GM23338 (cell line): Measurements from ENCODE around the gene PPP1R12A. TPM values are rescaled to one million over a fixed set of nuclear protein-coding genes. Genes with fewer than 3 reads are reported as not detected.

Experiments used
- ATAC-seq: fragments of 200-7000 bp; cut with Tn5 transposase; 3 replicates; pipeline ENCODE4 v1.9.1; 2020
- DNase-seq: peaks from one replicate; pipeline ENCODE4 v3.0.0-alpha.2; 2015; ENCODE audit warnings: low spot score
- H2AFZ ChIP-seq: fragments of 200-600 bp; sonication (generic); 2 replicates; pipeline ENCODE4 v1.8.0; 2016; ENCODE audit warnings: antibody characterized with exemption, mild to moderate bottlenecking, moderate library complexity
- H3F3A ChIP-seq: fragments of 200-600 bp; sonication (generic); replicated peaks from 2 replicates; pipeline ENCODE4 v1.8.0; 2017; ENCODE audit warnings: antibody characterized with exemption, mixed run types, low read depth
- H3K27ac ChIP-seq: fragments of 200-600 bp; sonication (generic); 2 replicates; pipeline ENCODE4 v1.6.1; 2016; ENCODE audit warnings: low read depth
- H3K27me3 ChIP-seq: fragments of 200-600 bp; sonication (generic); 2 replicates; pipeline ENCODE4 v1.8.0; 2016; ENCODE audit warnings: mild to moderate bottlenecking, mixed run types, moderate library complexity; ENCODE audit not compliant: insufficient read depth
- H3K36me3 ChIP-seq: fragments of 200-600 bp; sonication (generic); 2 replicates; pipeline ENCODE4 v1.8.0; 2016; ENCODE audit warnings: mild to moderate bottlenecking; ENCODE audit not compliant: insufficient read depth
- H3K4me1 ChIP-seq: fragments of 200-600 bp; sonication (generic); 2 replicates; pipeline ENCODE4 v1.8.0; 2016; ENCODE audit warnings: mild to moderate bottlenecking, moderate library complexity; ENCODE audit not compliant: insufficient read depth
- H3K4me2 ChIP-seq: fragments of 200-600 bp; sonication (generic); 2 replicates; pipeline ENCODE4 v1.7.1; 2017; ENCODE audit warnings: mixed run types
- H3K4me3 ChIP-seq: fragments of 200-600 bp; sonication (generic); 2 replicates; pipeline ENCODE4 v1.6.1; 2016; ENCODE audit warnings: mixed run types
- H3K79me2 ChIP-seq: fragments of 200-600 bp; sonication (generic); replicated peaks from 2 replicates; pipeline ENCODE4 v1.8.0; 2017; ENCODE audit warnings: mild to moderate bottlenecking; ENCODE audit not compliant: insufficient read depth
- H3K9me2 ChIP-seq: fragments of 200-600 bp; sonication (generic); 2 replicates; pipeline ENCODE4 v1.8.0; 2017; ENCODE audit not compliant: insufficient read depth
- H4K20me1 ChIP-seq: fragments of 200-600 bp; sonication (generic); replicated peaks from 2 replicates; pipeline ENCODE4 v1.8.0; 2017; ENCODE audit warnings: mild to moderate bottlenecking; ENCODE audit not compliant: insufficient read depth
- H3K27ac Mint-ChIP-seq: 2 replicates; pipeline ENCODE4 v1.8.0; 2020; ENCODE audit warnings: inconsistent platforms, mild to moderate bottlenecking, moderate library complexity, mixed read lengths
- H3K27me3 Mint-ChIP-seq: 3 replicates; pipeline ENCODE4 v1.8.0; 2022; ENCODE audit warnings: low read depth, mild to moderate bottlenecking, moderate library complexity, mixed read lengths, inconsistent platforms; ENCODE audit not compliant: insufficient read depth, poor library complexity
- H3K36me3 Mint-ChIP-seq: 3 replicates; pipeline ENCODE4 v1.8.0; 2021; ENCODE audit warnings: low read depth, mild to moderate bottlenecking, inconsistent platforms, moderate library complexity, mixed read lengths
- H3K4me1 Mint-ChIP-seq: 3 replicates; pipeline ENCODE4 v1.8.0; 2020; ENCODE audit warnings: mild to moderate bottlenecking, inconsistent platforms, mixed read lengths
- H3K4me3 Mint-ChIP-seq: 3 replicates; pipeline ENCODE4 v1.8.0; 2021; ENCODE audit warnings: moderate library complexity, mild to moderate bottlenecking, inconsistent platforms, mixed read lengths
- H3K9me3 Mint-ChIP-seq: 3 replicates; pipeline ENCODE4 v1.8.0; 2020; ENCODE audit warnings: moderate library complexity, mild to moderate bottlenecking, inconsistent platforms, mixed read lengths
- CREB1 ChIP-seq: fragments of 250-450 bp; sonication (Bioruptor Pico); IDR thresholded peaks from 2 replicates; pipeline ENCODE4 v1.5.0; 2020; ENCODE audit warnings: low read depth, mild to moderate bottlenecking, moderate library complexity
- CTCF ChIP-seq, 2 experiments: fragments of 200-600 bp in 1 of 2; sonication (generic) in 1 of 2; conservative IDR thresholded peaks; 2 replicates each; pipeline versions ENCODE4 v1.5.1 to v1.6.1; 2016 to 2017; ENCODE audit warnings: antibody characterized with exemption in 2 of 2, low read depth in 2 of 2, mild to moderate bottlenecking in 2 of 2, moderate library complexity in 1 of 2
- ETS1 ChIP-seq: IDR thresholded peaks from 2 replicates; pipeline ENCODE4 v1.6.1; 2016; ENCODE audit warnings: antibody characterized with exemption
- EZH2 ChIP-seq: fragments of 200-600 bp; sonication (generic); IDR thresholded peaks from one replicate; pipeline ENCODE4 v1.8.0; 2017; ENCODE audit warnings: antibody characterized with exemption, mild to moderate bottlenecking, low read depth; ENCODE audit not compliant: unreplicated experiment
- EZH2phosphoT487 ChIP-seq: fragments of 200-600 bp; sonication (generic); IDR thresholded peaks from one replicate; pipeline ENCODE4 v1.8.1; 2018; ENCODE audit warnings: antibody characterized with exemption; ENCODE audit not compliant: unreplicated experiment
- JUNB ChIP-seq: IDR thresholded peaks from one replicate; pipeline ENCODE4 v1.6.1; 2016; ENCODE audit warnings: antibody characterized with exemption; ENCODE audit not compliant: unreplicated experiment
- NANOG ChIP-seq: IDR thresholded peaks from 2 replicates; pipeline ENCODE4 v1.6.1; 2016; ENCODE audit warnings: antibody characterized with exemption, borderline replicate concordance
- POLR2AphosphoS5 ChIP-seq: IDR thresholded peaks from 2 replicates; pipeline ENCODE4 v1.6.1; 2016; ENCODE audit warnings: antibody characterized with exemption, low read depth
- REST ChIP-seq: IDR thresholded peaks from one replicate; pipeline ENCODE4 v1.6.1; 2018; ENCODE audit warnings: antibody characterized with exemption; ENCODE audit not compliant: unreplicated experiment
- STAT1 ChIP-seq: IDR thresholded peaks from one replicate; pipeline ENCODE4 v1.6.1; 2016; ENCODE audit warnings: antibody characterized with exemption; ENCODE audit not compliant: unreplicated experiment
- ZNF114 ChIP-seq: fragments of 250-450 bp; sonication (Bioruptor Pico); IDR thresholded peaks from 2 replicates; pipeline ENCODE4 v1.5.0; 2020; ENCODE audit warnings: mild to moderate bottlenecking, moderate library complexity
- ZNF331 ChIP-seq: fragments of 250-450 bp; sonication (Bioruptor Pico); IDR thresholded peaks from 2 replicates; pipeline ENCODE4 v1.5.0; 2020; ENCODE audit warnings: low read depth, mild to moderate bottlenecking, moderate library complexity
- ZNF462 ChIP-seq: fragments of 250-450 bp; sonication (Bioruptor Pico); IDR thresholded peaks from 2 replicates; pipeline ENCODE4 v1.5.0; 2020; ENCODE audit warnings: mild to moderate bottlenecking, moderate library complexity
- polyA plus RNA-seq: library from polyadenylated mRNA; unstranded; fragments of >200 nt; fragmentation: Nextera tagmentation; extraction: Ambion mirVana; gene quantifications from 2 replicates; pipeline ENCODE4 v1.2.1, GENCODE V29; 2016
- total RNA-seq: library from RNA; depleted of rRNA; stranded (reverse); fragments of >200 nt; shearing (Covaris generic); gene quantifications from 2 replicates; pipeline ENCODE4 v1.2.3, GENCODE V29; 2014

Gene PPP1R12A
- total and polyA plus RNA-seq, 2 experiments from 2014 or later, result 91.6 to 146 TPM

- Histone ChIP-seq H3K4me3 (no peak overlapping the region), H3K36me3 (0 out of 2 replicates have a peak, but pooled peaks cover 3% of the 10 kb centered on the region), H2AFZ (no peak overlapping the region), H3K79me2 (peaks cover 75% of the 10 kb centered on the region), H3K4me2 (peak overlapping the region; percentile 48), H3K27me3 (no peaks in the 10 kb centered on the region), H4K20me1 (no peaks in the 10 kb centered on the region), H3K4me1 (peaks cover 42% of the 10 kb centered on the region), H3K9me2 (no peaks in the 10 kb centered on the region), H3K27ac (no peak overlapping the region), H3F3A (no peaks in the 10 kb centered on the region)
- Mint-ChIP-seq H3K4me3 (peak overlapping the region; percentile 26; the same call in 2 of the 3 replicates), H3K27ac (peak overlapping the region; percentile 46), H3K27me3 (no peaks in the 10 kb centered on the region), H3K36me3 (peaks cover 30% of the 10 kb centered on the region), H3K4me1 (peaks cover 36% of the 10 kb centered on the region), H3K9me3 (peaks cover 8% of the 10 kb centered on the region; the same call in 2 of the 3 replicates)
- DNase-seq, result no peak
- ATAC-seq, result no peak
- no peak for TF ChIP-seq POLR2AphosphoS5
- TF ChIP-seq CREB1, result no peak
- no peak for TF ChIP-seq ZNF331 (CRISPR knock-in tag)
- TF ChIP-seq REST, result no peak
- TF ChIP-seq ZNF462 (CRISPR knock-in tag), result no peak
- TF ChIP-seq JUNB, result no peak
- no peak for TF ChIP-seq STAT1
- TF ChIP-seq EZH2, result no peak
- no peak for TF ChIP-seq ZNF114 (CRISPR knock-in tag)
- TF ChIP-seq CTCF (conservative IDR thresholded peaks at IDR 0.05; ENCODE audit: low read depth in 2 of 2), result no peak
- no peak for TF ChIP-seq ETS1
- TF ChIP-seq NANOG, result no peak
- TF ChIP-seq EZH2phosphoT487, result no peak
Measured at GRCh38 chr12:79848339-79848738, 86.6 kb downstream of the PPP1R12A start.
